ENCODE data around the gene PFDN4. TPM values are rescaled to one million over a fixed set of nuclear protein-coding genes. Genes with fewer than 3 reads are reported as not detected.

Gene PFDN4
- total and polyA plus RNA-seq, 2 of the 13 experiments (the other 11 are each of a cell fraction or from before 2014, with no cell fraction given): 59.8 to 227 TPM

DNA sequence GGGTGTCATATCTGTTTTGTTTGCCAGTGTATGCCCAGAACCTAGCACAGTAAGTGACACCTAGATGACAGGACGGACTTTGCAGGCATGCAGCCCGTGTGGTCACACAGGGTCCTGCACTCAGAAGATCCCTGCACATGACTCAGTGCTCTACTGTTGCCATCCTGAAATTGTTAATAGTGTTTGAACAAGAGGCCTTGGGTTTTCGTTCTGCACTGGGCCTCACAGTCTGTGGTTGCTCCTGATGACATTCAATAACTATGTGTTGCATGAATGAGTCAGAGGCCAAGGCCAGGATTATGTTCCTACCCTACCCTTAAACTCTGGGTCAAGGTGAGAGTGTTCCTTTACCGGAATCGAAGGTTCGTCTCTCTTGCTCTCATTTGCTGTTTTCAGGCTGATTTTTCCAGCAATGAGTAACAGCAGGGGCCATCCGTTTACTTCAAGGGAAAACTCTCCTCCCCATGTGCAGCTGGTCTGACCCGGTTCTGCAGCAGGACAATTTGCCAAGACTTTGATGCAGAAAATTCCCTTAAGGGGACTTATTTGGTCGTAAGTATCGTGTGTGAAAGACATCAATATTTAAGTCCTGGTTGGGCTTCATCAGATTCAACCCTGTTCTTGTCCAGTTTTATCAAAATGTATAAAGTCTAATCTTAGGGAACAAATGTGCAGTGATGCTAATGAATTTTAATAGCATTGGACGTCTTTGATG is 13.0 kb upstream of the PFDN4 start (continued):
- TF ChIP-seq, protein P1, sequence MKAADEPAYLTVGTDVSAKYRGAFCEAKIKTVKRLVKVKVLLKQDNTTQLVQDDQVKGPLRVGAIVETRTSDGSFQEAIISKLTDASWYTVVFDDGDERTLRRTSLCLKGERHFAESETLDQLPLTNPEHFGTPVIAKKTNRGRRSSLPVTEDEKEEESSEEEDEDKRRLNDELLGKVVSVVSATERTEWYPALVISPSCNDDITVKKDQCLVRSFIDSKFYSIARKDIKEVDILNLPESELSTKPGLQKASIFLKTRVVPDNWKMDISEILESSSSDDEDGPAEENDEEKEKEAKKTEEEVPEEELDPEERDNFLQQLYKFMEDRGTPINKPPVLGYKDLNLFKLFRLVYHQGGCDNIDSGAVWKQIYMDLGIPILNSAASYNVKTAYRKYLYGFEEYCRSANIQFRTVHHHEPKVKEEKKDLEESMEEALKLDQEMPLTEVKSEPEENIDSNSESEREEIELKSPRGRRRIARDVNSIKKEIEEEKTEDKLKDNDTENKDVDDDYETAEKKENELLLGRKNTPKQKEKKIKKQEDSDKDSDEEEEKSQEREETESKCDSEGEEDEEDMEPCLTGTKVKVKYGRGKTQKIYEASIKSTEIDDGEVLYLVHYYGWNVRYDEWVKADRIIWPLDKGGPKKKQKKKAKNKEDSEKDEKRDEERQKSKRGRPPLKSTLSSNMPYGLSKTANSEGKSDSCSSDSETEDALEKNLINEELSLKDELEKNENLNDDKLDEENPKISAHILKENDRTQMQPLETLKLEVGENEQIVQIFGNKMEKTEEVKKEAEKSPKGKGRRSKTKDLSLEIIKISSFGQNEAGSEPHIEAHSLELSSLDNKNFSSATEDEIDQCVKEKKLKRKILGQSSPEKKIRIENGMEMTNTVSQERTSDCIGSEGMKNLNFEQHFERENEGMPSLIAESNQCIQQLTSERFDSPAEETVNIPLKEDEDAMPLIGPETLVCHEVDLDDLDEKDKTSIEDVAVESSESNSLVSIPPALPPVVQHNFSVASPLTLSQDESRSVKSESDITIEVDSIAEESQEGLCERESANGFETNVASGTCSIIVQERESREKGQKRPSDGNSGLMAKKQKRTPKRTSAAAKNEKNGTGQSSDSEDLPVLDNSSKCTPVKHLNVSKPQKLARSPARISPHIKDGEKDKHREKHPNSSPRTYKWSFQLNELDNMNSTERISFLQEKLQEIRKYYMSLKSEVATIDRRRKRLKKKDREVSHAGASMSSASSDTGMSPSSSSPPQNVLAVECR (CRISPR knock-in tag; IDR thresholded peaks at IDR 0.05; ENCODE audit: borderline replicate concordance): peak; percentile 74; the same call in 1 of the 2 replicates
- TF ChIP-seq KDM4B (CRISPR knock-in tag; IDR thresholded peaks at IDR 0.05) (peak; percentile 94; the same call in 1 of the 2 replicates), ATM (IDR thresholded peaks at IDR 0.05; ENCODE audit: borderline replicate concordance) (no peak), ZFP36L1 (CRISPR knock-in tag; IDR thresholded peaks at IDR 0.05) (peak; percentile 73; the same call in 1 of the 2 replicates), ZNF629 (CRISPR knock-in tag; conservative IDR thresholded peaks at IDR 0.05) (peak; percentile 40), RORA (CRISPR knock-in tag; IDR thresholded peaks at IDR 0.05) (no peak), POLR2AphosphoS2 (IDR thresholded peaks at IDR 0.05; ENCODE audit: low read depth, low read length) (no peak), ZNF737 (CRISPR knock-in tag; IDR thresholded peaks at IDR 0.05; ENCODE audit: borderline replicate concordance) (no peak), FOXA1 (IDR thresholded peaks at IDR 0.05) (no peak), FOXA1 (CRISPR knock-in tag; IDR thresholded peaks at IDR 0.05) (peak; percentile 96), TCF7L2 (IDR thresholded peaks at IDR 0.05; ENCODE audit: low read depth, low read length) (no peak)
- TF ChIP-seq, protein P2, sequence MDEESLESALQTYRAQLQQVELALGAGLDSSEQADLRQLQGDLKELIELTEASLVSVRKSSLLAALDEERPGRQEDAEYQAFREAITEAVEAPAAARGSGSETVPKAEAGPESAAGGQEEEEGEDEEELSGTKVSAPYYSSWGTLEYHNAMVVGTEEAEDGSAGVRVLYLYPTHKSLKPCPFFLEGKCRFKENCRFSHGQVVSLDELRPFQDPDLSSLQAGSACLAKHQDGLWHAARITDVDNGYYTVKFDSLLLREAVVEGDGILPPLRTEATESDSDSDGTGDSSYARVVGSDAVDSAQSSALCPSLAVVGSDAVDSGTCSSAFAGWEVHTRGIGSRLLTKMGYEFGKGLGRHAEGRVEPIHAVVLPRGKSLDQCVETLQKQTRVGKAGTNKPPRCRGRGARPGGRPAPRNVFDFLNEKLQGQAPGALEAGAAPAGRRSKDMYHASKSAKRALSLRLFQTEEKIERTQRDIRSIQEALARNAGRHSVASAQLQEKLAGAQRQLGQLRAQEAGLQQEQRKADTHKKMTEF (CRISPR knock-in tag; IDR thresholded peaks at IDR 0.05): peak; percentile 99
- TF ChIP-seq, protein P3, sequence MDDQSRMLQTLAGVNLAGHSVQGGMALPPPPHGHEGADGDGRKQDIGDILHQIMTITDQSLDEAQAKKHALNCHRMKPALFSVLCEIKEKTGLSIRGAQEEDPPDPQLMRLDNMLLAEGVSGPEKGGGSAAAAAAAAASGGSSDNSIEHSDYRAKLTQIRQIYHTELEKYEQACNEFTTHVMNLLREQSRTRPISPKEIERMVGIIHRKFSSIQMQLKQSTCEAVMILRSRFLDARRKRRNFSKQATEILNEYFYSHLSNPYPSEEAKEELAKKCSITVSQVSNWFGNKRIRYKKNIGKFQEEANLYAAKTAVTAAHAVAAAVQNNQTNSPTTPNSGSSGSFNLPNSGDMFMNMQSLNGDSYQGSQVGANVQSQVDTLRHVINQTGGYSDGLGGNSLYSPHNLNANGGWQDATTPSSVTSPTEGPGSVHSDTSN (CRISPR knock-in tag; IDR thresholded peaks at IDR 0.05; ENCODE audit: borderline replicate concordance): 0 out of 2 replicates have a peak, but pooled peaks have one; percentile 10
- TF ChIP-seq, protein P4, sequence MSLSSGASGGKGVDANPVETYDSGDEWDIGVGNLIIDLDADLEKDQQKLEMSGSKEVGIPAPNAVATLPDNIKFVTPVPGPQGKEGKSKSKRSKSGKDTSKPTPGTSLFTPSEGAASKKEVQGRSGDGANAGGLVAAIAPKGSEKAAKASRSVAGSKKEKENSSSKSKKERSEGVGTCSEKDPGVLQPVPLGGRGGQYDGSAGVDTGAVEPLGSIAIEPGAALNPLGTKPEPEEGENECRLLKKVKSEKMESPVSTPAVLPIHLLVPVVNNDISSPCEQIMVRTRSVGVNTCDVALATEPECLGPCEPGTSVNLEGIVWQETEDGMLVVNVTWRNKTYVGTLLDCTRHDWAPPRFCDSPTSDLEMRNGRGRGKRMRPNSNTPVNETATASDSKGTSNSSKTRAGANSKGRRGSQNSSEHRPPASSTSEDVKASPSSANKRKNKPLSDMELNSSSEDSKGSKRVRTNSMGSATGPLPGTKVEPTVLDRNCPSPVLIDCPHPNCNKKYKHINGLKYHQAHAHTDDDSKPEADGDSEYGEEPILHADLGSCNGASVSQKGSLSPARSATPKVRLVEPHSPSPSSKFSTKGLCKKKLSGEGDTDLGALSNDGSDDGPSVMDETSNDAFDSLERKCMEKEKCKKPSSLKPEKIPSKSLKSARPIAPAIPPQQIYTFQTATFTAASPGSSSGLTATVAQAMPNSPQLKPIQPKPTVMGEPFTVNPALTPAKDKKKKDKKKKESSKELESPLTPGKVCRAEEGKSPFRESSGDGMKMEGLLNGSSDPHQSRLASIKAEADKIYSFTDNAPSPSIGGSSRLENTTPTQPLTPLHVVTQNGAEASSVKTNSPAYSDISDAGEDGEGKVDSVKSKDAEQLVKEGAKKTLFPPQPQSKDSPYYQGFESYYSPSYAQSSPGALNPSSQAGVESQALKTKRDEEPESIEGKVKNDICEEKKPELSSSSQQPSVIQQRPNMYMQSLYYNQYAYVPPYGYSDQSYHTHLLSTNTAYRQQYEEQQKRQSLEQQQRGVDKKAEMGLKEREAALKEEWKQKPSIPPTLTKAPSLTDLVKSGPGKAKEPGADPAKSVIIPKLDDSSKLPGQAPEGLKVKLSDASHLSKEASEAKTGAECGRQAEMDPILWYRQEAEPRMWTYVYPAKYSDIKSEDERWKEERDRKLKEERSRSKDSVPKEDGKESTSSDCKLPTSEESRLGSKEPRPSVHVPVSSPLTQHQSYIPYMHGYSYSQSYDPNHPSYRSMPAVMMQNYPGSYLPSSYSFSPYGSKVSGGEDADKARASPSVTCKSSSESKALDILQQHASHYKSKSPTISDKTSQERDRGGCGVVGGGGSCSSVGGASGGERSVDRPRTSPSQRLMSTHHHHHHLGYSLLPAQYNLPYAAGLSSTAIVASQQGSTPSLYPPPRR (CRISPR knock-in tag; IDR thresholded peaks at IDR 0.05; ENCODE audit: borderline replicate concordance): peak; percentile 96
- TF ChIP-seq, protein P5, sequence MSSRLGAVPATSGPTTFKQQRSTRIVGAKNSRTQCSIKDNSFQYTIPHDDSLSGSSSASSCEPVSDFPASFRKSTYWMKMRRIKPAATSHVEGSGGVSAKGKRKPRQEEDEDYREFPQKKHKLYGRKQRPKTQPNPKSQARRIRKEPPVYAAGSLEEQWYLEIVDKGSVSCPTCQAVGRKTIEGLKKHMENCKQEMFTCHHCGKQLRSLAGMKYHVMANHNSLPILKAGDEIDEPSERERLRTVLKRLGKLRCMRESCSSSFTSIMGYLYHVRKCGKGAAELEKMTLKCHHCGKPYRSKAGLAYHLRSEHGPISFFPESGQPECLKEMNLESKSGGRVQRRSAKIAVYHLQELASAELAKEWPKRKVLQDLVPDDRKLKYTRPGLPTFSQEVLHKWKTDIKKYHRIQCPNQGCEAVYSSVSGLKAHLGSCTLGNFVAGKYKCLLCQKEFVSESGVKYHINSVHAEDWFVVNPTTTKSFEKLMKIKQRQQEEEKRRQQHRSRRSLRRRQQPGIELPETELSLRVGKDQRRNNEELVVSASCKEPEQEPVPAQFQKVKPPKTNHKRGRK (CRISPR knock-in tag; IDR thresholded peaks at IDR 0.05): no peak
